GM19035 (cell line): Measurements from ENCODE around the gene PGLYRP3.

ENCODE experiments used
- ATAC-seq: cut with Tn5 transposase; IDR thresholded peaks from one replicate; pipeline ENCODE4 v1.9.1; 2021; ENCODE audit not compliant: unreplicated experiment

The PGLYRP3 gene

DNA sequence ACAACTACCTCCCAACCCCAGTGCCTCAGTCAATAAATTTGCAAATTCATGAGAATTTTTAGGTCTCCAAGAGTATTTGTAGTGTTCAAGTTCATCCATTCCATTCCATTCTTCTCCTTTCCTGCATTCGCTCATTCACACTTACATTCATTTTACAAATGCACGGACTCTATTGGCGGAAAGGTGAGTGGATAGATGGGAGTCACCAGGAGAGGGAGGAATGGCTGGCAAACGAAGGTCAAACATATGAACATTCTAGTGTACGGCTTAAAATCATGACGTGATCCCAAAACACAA, 50.7 kb downstream of the PGLYRP3 start:
- ATAC-seq = no peak

DNA sequence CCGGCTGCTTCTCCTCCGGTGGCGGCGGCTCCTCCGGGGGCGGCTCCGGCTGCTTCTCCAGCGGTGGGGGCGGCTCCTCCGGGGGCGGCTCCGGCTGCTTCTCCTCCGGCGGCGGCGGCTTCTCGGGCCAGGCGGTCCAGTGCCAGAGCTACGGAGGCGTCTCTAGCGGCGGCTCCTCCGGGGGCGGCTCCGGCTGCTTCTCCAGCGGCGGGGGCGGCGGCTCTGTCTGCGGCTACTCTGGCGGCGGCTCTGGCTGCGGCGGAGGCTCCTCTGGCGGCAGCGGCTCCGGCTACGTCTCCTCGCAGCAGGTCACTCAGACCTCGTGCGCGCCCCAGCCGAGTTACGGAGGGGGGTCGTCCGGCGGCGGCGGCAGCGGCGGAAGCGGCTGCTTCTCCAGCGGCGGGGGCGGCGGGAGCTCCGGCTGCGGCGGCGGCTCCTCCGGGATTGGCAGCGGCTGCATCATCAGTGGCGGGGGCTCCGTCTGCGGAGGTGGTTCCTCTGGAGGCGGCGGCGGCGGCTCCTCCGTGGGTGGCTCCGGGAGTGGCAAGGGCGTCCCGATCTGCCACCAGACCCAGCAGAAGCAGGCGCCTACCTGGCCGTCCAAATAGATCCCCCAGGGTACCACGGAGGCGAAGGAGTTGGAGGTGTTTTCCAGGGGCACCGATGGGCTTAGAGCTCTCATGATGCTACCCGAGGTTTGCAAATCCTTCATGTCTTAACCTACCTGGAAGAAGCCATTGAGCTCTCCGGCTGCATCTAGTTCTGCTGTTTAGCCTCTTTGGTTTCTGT, 51.3 kb downstream of the PGLYRP3 start:
- no peak for ATAC-seq

DNA sequence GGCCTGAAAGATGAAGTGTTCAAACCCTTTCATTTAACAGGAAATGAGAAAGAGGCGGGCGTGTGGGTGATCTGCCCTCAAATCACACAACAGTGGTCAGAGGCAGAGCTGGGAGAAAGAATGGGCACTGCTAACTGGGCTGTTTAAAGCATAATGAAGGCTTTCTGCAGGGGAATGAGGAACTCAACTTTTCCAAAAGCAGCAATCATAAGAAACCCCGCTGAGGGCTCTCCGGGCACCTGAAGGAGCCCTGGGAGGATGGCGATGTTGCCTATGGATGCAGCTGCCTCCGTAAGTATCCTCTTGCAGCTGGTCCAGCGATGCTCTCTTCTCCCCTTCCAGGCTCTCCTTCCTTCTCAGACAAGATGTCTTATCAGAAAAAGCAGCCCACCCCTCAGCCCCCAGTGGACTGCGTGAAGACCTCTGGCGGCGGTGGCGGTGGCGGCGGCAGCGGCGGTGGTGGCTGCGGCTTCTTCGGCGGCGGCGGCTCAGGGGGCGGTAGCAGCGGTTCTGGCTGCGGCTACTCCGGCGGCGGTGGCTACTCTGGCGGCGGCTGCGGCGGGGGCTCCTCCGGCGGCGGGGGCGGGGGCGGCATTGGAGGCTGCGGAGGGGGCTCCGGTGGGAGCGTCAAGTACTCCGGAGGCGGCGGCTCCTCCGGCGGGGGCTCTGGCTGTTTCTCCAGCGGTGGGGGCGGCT, 52.0 kb downstream of the PGLYRP3 start:
- no peak for ATAC-seq

DNA sequence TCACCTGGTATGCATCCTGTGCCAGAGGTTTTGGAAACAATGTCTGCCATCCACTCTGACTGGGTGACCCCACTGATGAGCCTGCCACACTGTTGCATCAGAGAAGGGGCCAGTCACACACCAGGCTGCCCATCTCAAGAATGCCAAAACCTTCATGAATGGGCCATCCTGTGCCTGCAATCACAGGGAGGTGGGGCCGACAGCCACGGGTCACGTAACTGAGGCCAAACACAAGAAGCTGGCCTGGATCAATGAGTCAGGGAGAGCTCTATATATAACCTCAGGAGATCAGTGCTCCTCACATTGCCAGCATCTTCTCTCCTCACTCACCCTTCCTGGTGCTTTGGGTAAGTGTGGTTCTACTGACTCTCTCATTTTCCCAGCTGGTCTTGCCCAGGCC, 53.4 kb downstream of the PGLYRP3 start, which contains the start of gene LORICRIN:
Gene LORICRIN, plus strand, starts transcription at position 301 of the 400 bp plus-strand sequence. CDS start 1,263 bp downstream, outside the sequence.
- no peak for ATAC-seq

DNA sequence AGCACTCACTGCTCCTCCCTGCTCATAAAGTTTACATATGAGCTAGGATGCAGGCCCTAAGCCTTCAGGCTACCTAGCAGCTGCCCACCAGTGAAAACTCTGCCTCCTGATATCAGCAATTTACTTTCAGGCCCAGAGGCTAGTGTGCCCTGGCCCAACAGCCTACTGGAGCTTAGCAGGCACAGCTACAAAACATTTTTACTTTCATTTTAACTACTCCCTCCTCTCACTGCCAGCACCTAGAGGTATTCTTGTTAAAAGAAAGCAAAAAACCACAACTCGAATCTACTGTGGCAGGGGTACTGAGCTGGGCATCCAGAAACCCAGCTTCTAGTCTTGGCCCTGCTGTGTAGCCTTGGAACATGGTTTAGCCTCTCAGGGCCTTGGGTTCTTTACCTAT, 59.1 kb downstream of the PGLYRP3 start:
- ATAC-seq = no peak

DNA sequence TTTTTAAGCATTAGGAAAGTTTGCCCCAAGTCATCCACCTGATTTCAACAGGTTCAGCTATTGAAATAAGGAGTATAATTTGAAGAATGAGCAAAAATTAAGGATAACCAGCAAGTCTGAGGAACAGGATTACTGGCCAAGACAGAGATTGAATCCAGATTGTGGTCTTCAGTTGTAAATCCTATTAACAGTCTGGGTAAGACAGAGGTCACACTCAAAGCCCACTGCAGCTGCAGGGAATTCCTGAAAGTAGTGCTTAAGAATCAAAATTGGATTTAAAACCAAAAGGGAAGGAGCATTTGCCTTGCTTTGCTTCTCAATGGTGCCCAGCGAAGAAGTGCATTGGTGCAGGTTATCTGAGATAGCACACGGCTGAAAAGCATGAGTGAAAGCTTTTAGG, 59.7 kb downstream of the PGLYRP3 start:
- ATAC-seq = no peak

DNA sequence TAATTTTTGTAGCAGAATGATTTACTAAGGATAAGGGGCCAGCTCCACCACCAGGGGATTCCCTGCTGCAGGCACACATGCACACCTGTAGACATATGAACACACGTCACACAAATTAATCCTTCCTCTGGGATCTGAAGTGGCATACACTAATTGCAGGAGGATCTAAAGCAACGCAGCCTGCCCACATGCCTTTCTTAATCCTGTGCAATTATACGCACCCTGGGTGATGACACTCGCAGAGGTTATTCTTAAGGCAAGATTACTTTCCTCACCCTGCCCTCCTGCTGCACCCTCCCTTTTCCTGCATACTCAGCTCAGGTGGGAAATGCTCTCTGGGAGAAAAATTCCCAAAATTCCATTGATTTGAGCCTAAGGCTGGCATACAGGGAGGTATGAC, 60.8 kb downstream of the PGLYRP3 start:
- ATAC-seq = no peak

DNA sequence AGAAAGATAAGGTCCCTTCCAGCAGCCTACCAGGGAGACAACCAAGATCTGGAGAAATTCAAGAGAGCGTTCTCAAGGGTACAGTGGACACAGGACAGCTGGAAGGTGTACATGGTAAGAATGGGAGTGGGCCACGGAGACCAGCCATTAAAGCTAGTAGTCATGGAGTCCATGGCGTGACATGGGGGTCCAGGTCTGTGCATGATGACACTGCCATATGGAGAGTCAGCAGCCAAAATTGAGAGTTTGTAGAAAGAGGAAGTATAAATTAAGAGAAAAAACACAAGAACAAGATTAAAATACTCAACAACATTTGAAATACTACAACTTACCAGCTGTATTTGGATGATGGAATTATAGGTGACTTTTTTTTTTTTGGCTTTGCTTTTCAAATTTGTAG, 61.2 kb downstream of the PGLYRP3 start:
- ATAC-seq = no peak

DNA sequence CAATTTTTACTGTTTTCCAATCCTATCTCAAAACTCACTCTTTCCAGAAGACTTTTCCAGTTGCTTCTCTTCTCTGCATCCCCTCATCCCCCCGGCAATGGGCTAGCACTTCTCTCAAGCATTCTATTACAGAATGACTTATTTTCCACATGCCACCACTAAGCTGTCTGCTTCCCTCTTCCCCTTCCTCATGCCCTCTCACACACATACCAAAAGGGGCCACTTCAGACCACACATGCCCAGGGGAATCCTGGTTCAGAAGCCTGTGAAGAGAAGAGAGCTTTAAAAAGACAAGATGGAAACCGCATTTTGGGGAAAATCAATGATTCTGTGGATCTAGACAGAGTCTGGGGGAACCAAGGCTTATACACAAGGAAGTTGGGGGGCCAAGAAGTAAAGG, 61.7 kb downstream of the PGLYRP3 start:
- ATAC-seq = no peak

DNA sequence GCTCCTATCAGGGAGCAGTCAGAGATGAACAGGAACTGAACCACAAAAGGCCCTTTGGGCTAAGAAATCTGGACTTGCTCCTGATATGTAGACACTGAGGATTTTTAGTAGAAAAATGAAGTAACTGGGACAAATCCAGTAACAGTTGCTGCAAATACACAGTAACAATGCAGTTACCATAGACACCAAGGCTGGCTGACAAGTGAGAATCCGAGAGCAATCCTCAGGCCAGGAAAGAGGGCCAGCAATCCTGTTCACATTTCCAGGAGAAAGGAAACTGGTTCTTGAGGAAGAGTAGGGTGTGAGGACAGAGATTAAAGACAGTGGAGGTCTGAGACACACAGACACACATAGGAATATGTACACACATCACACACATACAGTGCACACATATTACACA, 62.6 kb downstream of the PGLYRP3 start:
- no peak for ATAC-seq

DNA sequence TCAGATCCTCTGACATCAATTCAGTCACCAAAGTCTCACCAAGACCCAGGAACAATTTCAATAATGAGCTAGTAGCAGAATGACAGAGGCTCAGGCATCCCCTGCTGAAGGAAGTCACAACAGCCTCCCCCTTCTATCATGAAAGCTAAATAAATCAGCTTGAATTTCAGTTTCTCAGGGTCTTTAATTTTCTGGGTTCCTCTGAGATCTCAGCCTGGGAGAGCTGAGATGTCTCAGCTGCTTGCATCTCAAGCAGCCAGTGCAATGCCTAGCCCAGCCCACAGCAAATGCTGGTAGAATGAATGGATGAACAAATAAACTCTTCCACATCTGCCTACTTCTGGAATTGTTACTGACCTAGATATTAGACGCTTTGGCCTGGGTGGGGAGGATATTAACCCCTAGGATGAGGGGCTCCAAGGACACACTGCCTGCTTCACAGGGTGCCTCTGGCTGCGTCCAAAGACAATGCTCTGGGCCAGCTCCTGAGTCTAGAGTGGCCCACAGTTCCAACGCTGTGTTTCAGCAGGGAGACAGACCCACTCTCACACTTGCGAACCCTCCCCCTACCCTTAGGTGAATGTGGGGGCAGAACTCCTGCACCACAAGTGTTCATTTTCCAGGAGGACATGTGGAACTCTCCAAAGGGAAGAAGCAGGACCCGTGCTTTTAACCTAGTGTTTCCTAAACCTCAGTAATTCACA, 64.4 kb downstream of the PGLYRP3 start:
- no peak for ATAC-seq
